A673 (cell line): ENCODE results near the gene ALDH8A1. TPM values are rescaled to one million over a fixed set of nuclear protein-coding genes. Genes with fewer than 3 reads are reported as not detected.

ENCODE experiments used
- BruUV-seq: library from RNA; stranded (reverse); fragments of 400-500 nt; replicated peaks from 2 replicates; lab custom pipeline; 2021; lab: Mats Ljungman, UMichigan
- CTCF ChIA-PET: fragments of 300-600 bp; sonication (Branson Sonifier 250); formaldehyde crosslinking; loops from one replicate; lab custom pipeline; 2022; ENCODE audit warnings: antibody characterized with exemption; lab: Charles Lee
- POLR2A ChIA-PET: fragments of 300-600 bp; sonication (Branson Sonifier 250); formaldehyde crosslinking; loops from one replicate; lab custom pipeline; 2022; ENCODE audit warnings: antibody characterized with exemption; ENCODE audit not compliant: low non-redundant PET; lab: Charles Lee
- DNase-seq: peaks from one replicate; pipeline ENCODE4 v3.0.0-alpha.2; 2015; ENCODE audit warnings: low spot score
- H3K27ac ChIP-seq: fragments of 200-600 bp; sonication (generic); 2 replicates; pipeline ENCODE4 v1.5.1; 2016; ENCODE audit warnings: mixed run types, low read depth, mild to moderate bottlenecking, mixed read lengths, antibody characterized with exemption, low read length; ENCODE audit not compliant: poor library complexity, severe bottlenecking
- H3K27me3 ChIP-seq: fragments of 200-600 bp; sonication (generic); replicated peaks from 2 replicates; pipeline ENCODE4 v1.6.1; 2017; ENCODE audit warnings: mixed run types, low read depth, mild to moderate bottlenecking, mixed read lengths, antibody characterized with exemption, low read length; ENCODE audit not compliant: insufficient read depth, poor library complexity
- H3K36me3 ChIP-seq: fragments of 200-600 bp; sonication (generic); 2 replicates; pipeline ENCODE4 v1.6.1; 2016; ENCODE audit warnings: mixed run types, mild to moderate bottlenecking, mixed read lengths, antibody characterized with exemption, low read length; ENCODE audit not compliant: insufficient read depth, poor library complexity, severe bottlenecking
- H3K4me1 ChIP-seq: fragments of 200-600 bp; sonication (generic); 2 replicates; pipeline ENCODE4 v1.6.1; 2017; ENCODE audit warnings: mixed run types, mild to moderate bottlenecking, mixed read lengths, antibody characterized with exemption, low read length; ENCODE audit not compliant: insufficient read depth, poor library complexity, severe bottlenecking
- H3K4me3 ChIP-seq: fragments of 200-600 bp; sonication (generic); 2 replicates; pipeline ENCODE4 v1.5.1; 2016; ENCODE audit warnings: low read depth, mixed run types, mild to moderate bottlenecking, mixed read lengths, low read length; ENCODE audit not compliant: poor library complexity, severe bottlenecking
- H3K9me3 ChIP-seq: fragments of 200-600 bp; sonication (generic); 2 replicates; pipeline ENCODE4 v1.6.1; 2016; ENCODE audit warnings: mixed run types, low read depth, mild to moderate bottlenecking, mixed read lengths, antibody characterized with exemption, low read length; ENCODE audit not compliant: poor library complexity, severe bottlenecking
- CTCF ChIP-seq: fragments of 300-800, 200-600 bp; sonication (generic); conservative IDR thresholded peaks from 2 replicates; pipeline ENCODE4 v1.5.1; 2017; ENCODE audit warnings: low read depth, mild to moderate bottlenecking, antibody characterized with exemption, low read length, moderate library complexity, mixed read lengths
- EZH2 ChIP-seq: fragments of 200-600 bp; sonication (generic); IDR thresholded peaks from 2 replicates; pipeline ENCODE4 v1.6.1; 2017; ENCODE audit warnings: borderline replicate concordance, low read depth, mild to moderate bottlenecking, mixed read lengths, antibody characterized with exemption, low read length; ENCODE audit not compliant: poor library complexity, severe bottlenecking
- intact Hi-C: fragments of 100-400 bp; cut with micrococcal nuclease; formaldehyde crosslinking; loops from one replicate; pipeline ENCODE4 v1.10.0; 2022; ENCODE audit not compliant: unreplicated experiment
- total RNA-seq: library from RNA; stranded (reverse); gene quantifications from 2 replicates; pipeline ENCODE4 v1.2.3, GENCODE V29; 2021

The ALDH8A1 gene
- total RNA-seq, 1 experiment from 2014 or later: 0.45 TPM

GRCh38 chr6:134884752-134885151 lies 65.1 kb downstream of the ALDH8A1 start:
- ChIA-PET POLR2A (no interaction called here), CTCF (no interaction called here)
- no peak overlapping the region for H3K27ac ChIP-seq
- H3K9me3 ChIP-seq: no peaks in the 10 kb centered on the region
- no TSS peak for BruUV-seq
- no peaks in the 10 kb centered on the region for H3K27me3 ChIP-seq
- no peak for DNase-seq
- intact Hi-C loops: loop anchor here (5.0 kb wide), 1 partner anchor 48 kb away; no protein-coding TSS in a partner anchor
- TF ChIP-seq EZH2 (no peak), CTCF (no peak)
- peaks cover 9% of the 10 kb centered on the region for H3K4me1 ChIP-seq
- H3K4me3 ChIP-seq: no peak overlapping the region
- H3K36me3 ChIP-seq: no peaks in the 10 kb centered on the region

- no TSS peak for BruUV-seq
- no peak for DNase-seq
- Histone ChIP-seq H3K4me1 (peaks cover 9% of the 10 kb centered on the region), H3K27ac (no peak overlapping the region), H3K4me3 (no peak overlapping the region), H3K9me3 (no peaks in the 10 kb centered on the region), H3K27me3 (no peaks in the 10 kb centered on the region), H3K36me3 (no peaks in the 10 kb centered on the region)
- CTCF ChIA-PET: interaction anchor here (1.0 to 1.3 kb wide), 4 partner anchors 57 to 726 kb away, joined by 3 to 7 read pairs (median 5); no protein-coding TSS in a partner anchor
- intact Hi-C loops: loop anchor here (2.0 kb wide), 1 partner anchor 727 kb away; no protein-coding TSS in a partner anchor
- POLR2A ChIA-PET: interaction anchor here (0.6 kb wide), 1 partner anchor 769 kb away, joined by 10 read pairs; no protein-coding TSS in a partner anchor
- no peak for TF ChIP-seq CTCF
- TF ChIP-seq EZH2: no peak
Measured at GRCh38 chr6:134883314-134883713, 66.6 kb downstream of the ALDH8A1 start.

- Histone ChIP-seq H3K4me3 (no peak overlapping the region), H3K36me3 (no peaks in the 10 kb centered on the region), H3K27me3 (no peaks in the 10 kb centered on the region), H3K4me1 (peaks cover 9% of the 10 kb centered on the region), H3K27ac (no peak overlapping the region), H3K9me3 (no peaks in the 10 kb centered on the region)
- intact Hi-C loops: loop anchor here (1.0 to 2.0 kb wide), 4 partner anchors 708 to 771 kb away; no protein-coding TSS in a partner anchor
- no TSS peak for BruUV-seq
- ChIA-PET POLR2A (no interaction called here), CTCF (interaction anchor here (0.5 to 1.6 kb wide), 14 partner anchors 58 to 771 kb away, joined by 3 to 17 read pairs (median 4); no protein-coding TSS in a partner anchor)
- DNase-seq: peak; percentile 82
- TF ChIP-seq EZH2: no peak
- peak; percentile 96 for TF ChIP-seq CTCF
Measured at GRCh38 chr6:134882426-134883038, 67.4 kb downstream of the ALDH8A1 start.
